K562 (cell line): ENCODE data around the gene DTL. TPM values are rescaled to one million over a fixed set of nuclear protein-coding genes. Genes with fewer than 3 reads are reported as not detected.

Source experiments
- EGR1 ChIP-seq: fragments of 450-650 bp; conservative IDR thresholded peaks from 2 replicates; pipeline ENCODE4 v1.6.1; 2017; ENCODE audit warnings: mild to moderate bottlenecking
- FOXJ2 ChIP-seq: fragments of 200-800 bp; sonication (Bioruptor generic); IDR thresholded peaks from 2 replicates; pipeline ENCODE4 v1.6.1; 2016; ENCODE audit warnings: missing genetic modification characterization, missing compliant biosample characterization
- GTF2A2 ChIP-seq: IDR thresholded peaks from 2 replicates; pipeline ENCODE4 v1.6.1; 2016; ENCODE audit warnings: mild to moderate bottlenecking, missing genetic modification characterization, missing compliant biosample characterization
- KDM1A ChIP-seq, 2 experiments: fragments of 450-650 bp; IDR thresholded peaks; 2 replicates each; pipeline ENCODE4 v1.6.1; 2016; ENCODE audit warnings: mild to moderate bottlenecking in 2 of 2
- NFE2L1 ChIP-seq: fragments of 450-650 bp; IDR thresholded peaks from 2 replicates; pipeline ENCODE4 v1.6.1; 2016; ENCODE audit warnings: missing genetic modification characterization, low read depth, mild to moderate bottlenecking, missing compliant biosample characterization, moderate library complexity, borderline replicate concordance
- NFIX ChIP-seq: fragments of 250-450 bp; sonication (Bioruptor Pico); IDR thresholded peaks from 2 replicates; pipeline ENCODE4 v1.4.0; 2020; ENCODE audit warnings: low read depth, mild to moderate bottlenecking, moderate library complexity
- NR2C1 ChIP-seq, 2 experiments: fragments of 450-650 bp; IDR thresholded peaks; 2 replicates each; pipeline ENCODE4 v1.6.1; 2017; ENCODE audit warnings: mild to moderate bottlenecking in 2 of 2, antibody characterized with exemption in 1 of 2, inconsistent platforms in 1 of 2, missing compliant biosample characterization in 1 of 2, missing genetic modification characterization in 1 of 2
- TAF15 ChIP-seq: fragments of 200-400 bp; formaldehyde crosslinking; IDR thresholded peaks from 2 replicates; pipeline ENCODE4 v1.6.1; 2017; ENCODE audit warnings: mild to moderate bottlenecking, low read depth, low read length, moderate library complexity
- TGIF2 ChIP-seq: sonication (generic); formaldehyde crosslinking; IDR thresholded peaks from 2 replicates; pipeline ENCODE4 v1.8.1; 2022; ENCODE audit warnings: mild to moderate bottlenecking, missing genetic modification reagents, moderate library complexity
- ZBED1 ChIP-seq: IDR thresholded peaks from 2 replicates; pipeline ENCODE4 v1.6.1; 2014
- ZNF583 ChIP-seq: fragments of 250-450 bp; sonication (Bioruptor Pico); IDR thresholded peaks from 2 replicates; pipeline ENCODE4 v1.4.0; 2020
- ZSCAN29 ChIP-seq: fragments of 450-650 bp; IDR thresholded peaks from 2 replicates; pipeline ENCODE4 v1.6.1; 2017
- polyA plus RNA-seq, 8 experiments: library from polyadenylated mRNA; depleted of rRNA in 4 of 8; stranded (reverse) in 5 of 8; unstranded in 3 of 8; fragments of >200 nt; fragmentation: Nextera tagmentation in 2 of 8; fragmentation: Illumina TruSeq in 1 of 8; extraction: Ambion mirVana in 2 of 8; extraction: Trizol in 1 of 8; gene quantifications; 2 replicates each; pipeline versions ENCODE4 v1.2.1 to v1.2.3, GENCODE V29; 2011 to 2014; ENCODE audit warnings: inconsistent platforms in 1 of 8, missing spikeins in 1 of 8
- total RNA-seq, 7 experiments: library from RNA; depleted of rRNA in 6 of 7; stranded (reverse); fragments of >200 nt in 6 of 7; fragmentation: Illumina TruSeq in 2 of 7; extraction: Trizol in 2 of 7; gene quantifications; 2 replicates each; pipeline versions ENCODE4 v1.2.1 to v1.2.3, GENCODE V29; 2011 to 2021; ENCODE audit warnings: low replicate concordance in 1 of 7
- TF ChIP-seq, protein P1 (sequence below): fragments of 200-800 bp; sonication (Bioruptor generic); IDR thresholded peaks from 2 replicates; pipeline ENCODE4 v1.6.1; 2016; ENCODE audit warnings: missing genetic modification characterization, missing compliant biosample characterization
- TF ChIP-seq, protein P2 (sequence below): fragments of 450-650 bp; IDR thresholded peaks from 2 replicates; pipeline ENCODE4 v1.6.1; 2016; ENCODE audit warnings: mild to moderate bottlenecking
- TF ChIP-seq, protein P3 (sequence below): fragments of 450-650 bp; IDR thresholded peaks from 2 replicates; pipeline ENCODE4 v1.6.1; 2017; ENCODE audit warnings: antibody characterized with exemption

Gene DTL
- total and polyA plus RNA-seq, 9 of the 15 experiments (the other 6 are each of a cell fraction or from before 2014, with no cell fraction given): 38.3 to 81.0 (median 63.2) TPM

DNA sequence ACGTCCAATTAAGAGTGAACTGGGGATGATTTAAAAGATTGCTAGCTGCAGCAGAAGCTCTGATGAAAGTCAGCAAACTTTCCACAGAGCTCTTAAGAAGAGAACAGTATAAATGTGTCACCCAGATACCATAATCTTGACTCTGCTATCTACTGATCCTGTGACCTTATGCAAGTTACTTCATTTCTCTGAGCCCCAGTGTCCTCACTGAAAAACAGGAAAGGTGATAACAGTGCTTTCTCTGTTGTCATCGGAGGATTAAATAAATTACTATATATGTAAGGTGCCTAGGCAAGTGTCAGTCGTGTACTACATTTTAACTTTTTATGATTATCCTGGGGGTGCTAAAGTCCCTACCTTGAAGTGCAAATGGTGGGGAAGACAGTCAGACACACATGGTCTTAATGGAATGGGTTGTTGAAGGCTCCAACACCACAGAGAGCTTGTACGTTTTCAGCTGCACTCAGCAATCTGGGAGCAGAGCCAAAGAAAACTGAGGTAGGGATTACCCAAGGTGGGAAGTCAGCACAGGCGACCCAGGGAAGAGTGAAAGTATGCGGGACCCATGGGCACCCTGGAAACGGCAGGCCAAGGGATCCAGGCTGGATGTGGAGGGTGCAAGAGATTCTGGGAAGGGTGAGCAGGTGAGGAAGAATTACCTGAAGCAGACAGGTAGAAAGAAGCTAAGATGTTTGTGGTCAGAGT is 82.8 kb downstream of the DTL start (continued):
- TF ChIP-seq, protein P1, sequence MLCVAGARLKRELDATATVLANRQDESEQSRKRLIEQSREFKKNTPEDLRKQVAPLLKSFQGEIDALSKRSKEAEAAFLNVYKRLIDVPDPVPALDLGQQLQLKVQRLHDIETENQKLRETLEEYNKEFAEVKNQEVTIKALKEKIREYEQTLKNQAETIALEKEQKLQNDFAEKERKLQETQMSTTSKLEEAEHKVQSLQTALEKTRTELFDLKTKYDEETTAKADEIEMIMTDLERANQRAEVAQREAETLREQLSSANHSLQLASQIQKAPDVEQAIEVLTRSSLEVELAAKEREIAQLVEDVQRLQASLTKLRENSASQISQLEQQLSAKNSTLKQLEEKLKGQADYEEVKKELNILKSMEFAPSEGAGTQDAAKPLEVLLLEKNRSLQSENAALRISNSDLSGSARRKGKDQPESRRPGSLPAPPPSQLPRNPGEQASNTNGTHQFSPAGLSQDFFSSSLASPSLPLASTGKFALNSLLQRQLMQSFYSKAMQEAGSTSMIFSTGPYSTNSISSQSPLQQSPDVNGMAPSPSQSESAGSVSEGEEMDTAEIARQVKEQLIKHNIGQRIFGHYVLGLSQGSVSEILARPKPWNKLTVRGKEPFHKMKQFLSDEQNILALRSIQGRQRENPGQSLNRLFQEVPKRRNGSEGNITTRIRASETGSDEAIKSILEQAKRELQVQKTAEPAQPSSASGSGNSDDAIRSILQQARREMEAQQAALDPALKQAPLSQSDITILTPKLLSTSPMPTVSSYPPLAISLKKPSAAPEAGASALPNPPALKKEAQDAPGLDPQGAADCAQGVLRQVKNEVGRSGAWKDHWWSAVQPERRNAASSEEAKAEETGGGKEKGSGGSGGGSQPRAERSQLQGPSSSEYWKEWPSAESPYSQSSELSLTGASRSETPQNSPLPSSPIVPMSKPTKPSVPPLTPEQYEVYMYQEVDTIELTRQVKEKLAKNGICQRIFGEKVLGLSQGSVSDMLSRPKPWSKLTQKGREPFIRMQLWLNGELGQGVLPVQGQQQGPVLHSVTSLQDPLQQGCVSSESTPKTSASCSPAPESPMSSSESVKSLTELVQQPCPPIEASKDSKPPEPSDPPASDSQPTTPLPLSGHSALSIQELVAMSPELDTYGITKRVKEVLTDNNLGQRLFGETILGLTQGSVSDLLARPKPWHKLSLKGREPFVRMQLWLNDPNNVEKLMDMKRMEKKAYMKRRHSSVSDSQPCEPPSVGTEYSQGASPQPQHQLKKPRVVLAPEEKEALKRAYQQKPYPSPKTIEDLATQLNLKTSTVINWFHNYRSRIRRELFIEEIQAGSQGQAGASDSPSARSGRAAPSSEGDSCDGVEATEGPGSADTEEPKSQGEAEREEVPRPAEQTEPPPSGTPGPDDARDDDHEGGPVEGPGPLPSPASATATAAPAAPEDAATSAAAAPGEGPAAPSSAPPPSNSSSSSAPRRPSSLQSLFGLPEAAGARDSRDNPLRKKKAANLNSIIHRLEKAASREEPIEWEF (CRISPR knock-in tag): no peak
- TF ChIP-seq ZBED1 (no peak), NR2C1 (IDR thresholded peaks at IDR 0.05) (no peak), NR2C1 (tag; IDR thresholded peaks at IDR 0.05) (peak; percentile 39; the same call in 1 of the 2 replicates), ZNF583 (no peak), NFIX (CRISPR knock-in tag) (no peak), EGR1 (no peak), NFE2L1 (tag) (no peak), GTF2A2 (no peak), FOXJ2 (peak; percentile 48; the same call in 1 of the 2 replicates), TGIF2 (no peak), TAF15 (no peak), ZSCAN29 (no peak), KDM1A (IDR thresholded peaks at IDR 0.05) (0 out of 4 replicates have a peak, but pooled peaks of 1 of the 2 experiments have one; percentile 8)
- TF ChIP-seq, protein P2, sequence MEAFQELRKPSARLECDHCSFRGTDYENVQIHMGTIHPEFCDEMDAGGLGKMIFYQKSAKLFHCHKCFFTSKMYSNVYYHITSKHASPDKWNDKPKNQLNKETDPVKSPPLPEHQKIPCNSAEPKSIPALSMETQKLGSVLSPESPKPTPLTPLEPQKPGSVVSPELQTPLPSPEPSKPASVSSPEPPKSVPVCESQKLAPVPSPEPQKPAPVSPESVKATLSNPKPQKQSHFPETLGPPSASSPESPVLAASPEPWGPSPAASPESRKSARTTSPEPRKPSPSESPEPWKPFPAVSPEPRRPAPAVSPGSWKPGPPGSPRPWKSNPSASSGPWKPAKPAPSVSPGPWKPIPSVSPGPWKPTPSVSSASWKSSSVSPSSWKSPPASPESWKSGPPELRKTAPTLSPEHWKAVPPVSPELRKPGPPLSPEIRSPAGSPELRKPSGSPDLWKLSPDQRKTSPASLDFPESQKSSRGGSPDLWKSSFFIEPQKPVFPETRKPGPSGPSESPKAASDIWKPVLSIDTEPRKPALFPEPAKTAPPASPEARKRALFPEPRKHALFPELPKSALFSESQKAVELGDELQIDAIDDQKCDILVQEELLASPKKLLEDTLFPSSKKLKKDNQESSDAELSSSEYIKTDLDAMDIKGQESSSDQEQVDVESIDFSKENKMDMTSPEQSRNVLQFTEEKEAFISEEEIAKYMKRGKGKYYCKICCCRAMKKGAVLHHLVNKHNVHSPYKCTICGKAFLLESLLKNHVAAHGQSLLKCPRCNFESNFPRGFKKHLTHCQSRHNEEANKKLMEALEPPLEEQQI: no peak
- TF ChIP-seq, protein P3, sequence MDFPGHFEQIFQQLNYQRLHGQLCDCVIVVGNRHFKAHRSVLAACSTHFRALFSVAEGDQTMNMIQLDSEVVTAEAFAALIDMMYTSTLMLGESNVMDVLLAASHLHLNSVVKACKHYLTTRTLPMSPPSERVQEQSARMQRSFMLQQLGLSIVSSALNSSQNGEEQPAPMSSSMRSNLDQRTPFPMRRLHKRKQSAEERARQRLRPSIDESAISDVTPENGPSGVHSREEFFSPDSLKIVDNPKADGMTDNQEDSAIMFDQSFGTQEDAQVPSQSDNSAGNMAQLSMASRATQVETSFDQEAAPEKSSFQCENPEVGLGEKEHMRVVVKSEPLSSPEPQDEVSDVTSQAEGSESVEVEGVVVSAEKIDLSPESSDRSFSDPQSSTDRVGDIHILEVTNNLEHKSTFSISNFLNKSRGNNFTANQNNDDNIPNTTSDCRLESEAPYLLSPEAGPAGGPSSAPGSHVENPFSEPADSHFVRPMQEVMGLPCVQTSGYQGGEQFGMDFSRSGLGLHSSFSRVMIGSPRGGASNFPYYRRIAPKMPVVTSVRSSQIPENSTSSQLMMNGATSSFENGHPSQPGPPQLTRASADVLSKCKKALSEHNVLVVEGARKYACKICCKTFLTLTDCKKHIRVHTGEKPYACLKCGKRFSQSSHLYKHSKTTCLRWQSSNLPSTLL: no peak
